HCT116 (cell line): ENCODE results near the gene SOBP. TPM values are rescaled to one million over a fixed set of nuclear protein-coding genes. Genes with fewer than 3 reads are reported as not detected.

Experiments used
- ATAC-seq: fragments of 200-7000 bp; cut with Tn5 transposase; 2 replicates; pipeline ENCODE4 v1.9.1; 2020; ENCODE audit warnings: mild to moderate bottlenecking, moderate library complexity
- BruUV-seq: library from RNA; stranded (reverse); fragments of 400-500 nt; replicated peaks from 2 replicates; lab custom pipeline; 2021; lab: Mats Ljungman, UMichigan
- CTCF ChIA-PET: fragments of 300-600 bp; sonication (Branson Sonifier 250); formaldehyde crosslinking; loops from one replicate; lab custom pipeline; 2021; ENCODE audit warnings: antibody characterized with exemption; lab: Charles Lee
- POLR2A ChIA-PET: fragments of 300-600, 350-600 bp; sonication (Branson Sonifier 250); formaldehyde crosslinking; loops from one replicate; lab custom pipeline; 2021; ENCODE audit warnings: antibody characterized with exemption; lab: Charles Lee
- RAD21 ChIA-PET, 2 experiments: fragments of 300-600 bp; sonication (Branson Sonifier 250); formaldehyde crosslinking; loops; one replicate each; lab custom pipeline; 2023; ENCODE audit warnings: low total read pairs in 2 of 2; ENCODE audit not compliant: uncharacterized antibody in 2 of 2, unreplicated experiment in 2 of 2, low non-redundant PET in 1 of 2; lab: Charles Lee
- DNase-seq: peaks from one replicate; pipeline ENCODE4 v3.0.0-alpha.2; 2010; ENCODE audit warnings: low read depth, low spot score
- H2AFZ ChIP-seq: fragments of 200-600 bp; shearing (Covaris generic), sonication (generic); 2 replicates; pipeline ENCODE4 v1.6.1; 2017; ENCODE audit warnings: low read depth, mixed run types, mixed read lengths, antibody characterized with exemption, low read length; ENCODE audit not compliant: poor library complexity, severe bottlenecking
- H3K27ac ChIP-seq: 2 replicates; pipeline ENCODE4 v1.5.1; 2012; ENCODE audit warnings: low read depth, low read length
- H3K27me3 ChIP-seq: fragments of 200-600 bp; sonication (generic); 2 replicates; pipeline ENCODE4 v1.6.1; 2016; ENCODE audit warnings: mixed run types, low read length, mixed read lengths; ENCODE audit not compliant: insufficient read depth
- H3K36me3 ChIP-seq, 2 experiments: fragments of 200-500 bp in 1 of 2; fragments of 200-600 bp in 1 of 2; sonication (Bioruptor generic) in 1 of 2; sonication (generic) in 1 of 2; 2 replicates each; pipeline versions ENCODE4 v1.5.1 to v1.6.1; 2014 to 2016; ENCODE audit warnings: low read length in 2 of 2, inconsistent platforms in 1 of 2, mixed read lengths in 1 of 2, mixed run types in 1 of 2; ENCODE audit not compliant: insufficient read depth in 2 of 2, control insufficient read depth in 1 of 2
- H3K4me1 ChIP-seq, 2 experiments: fragments of 200-600 bp in 1 of 2; sonication (generic) in 1 of 2; 2 replicates each; pipeline versions ENCODE4 v1.5.1 to v1.6.1; 2012 to 2017; ENCODE audit warnings: low read length in 2 of 2, inconsistent platforms in 1 of 2, mild to moderate bottlenecking in 1 of 2, mixed read lengths in 1 of 2, mixed run types in 1 of 2, moderate library complexity in 1 of 2; ENCODE audit not compliant: insufficient read depth in 2 of 2, control insufficient read depth in 1 of 2
- H3K4me2 ChIP-seq: fragments of 200-600 bp; sonication (generic); 2 replicates; pipeline ENCODE4 v1.6.1; 2017; ENCODE audit warnings: mixed run types, low read length, mixed read lengths
- H3K4me3 ChIP-seq, 2 experiments: fragments of 200-600 bp in 1 of 2; sonication (generic) in 1 of 2; replicated peaks in 1 of 2; 2 replicates each; pipeline ENCODE4 v1.5.1; 2011 to 2016; ENCODE audit warnings: low read length in 2 of 2, control low read depth in 1 of 2, low read depth in 1 of 2, mild to moderate bottlenecking in 1 of 2, mixed read lengths in 1 of 2, mixed run types in 1 of 2
- H3K79me2 ChIP-seq: fragments of 200-600 bp; sonication (generic); 2 replicates; pipeline ENCODE4 v1.6.1; 2017; ENCODE audit warnings: mild to moderate bottlenecking, mixed run types, low read length, moderate library complexity, mixed read lengths; ENCODE audit not compliant: insufficient read depth
- H3K9ac ChIP-seq: fragments of 200-600 bp; sonication (generic); 2 replicates; pipeline ENCODE4 v1.6.1; 2016; ENCODE audit warnings: low read length, mixed read lengths
- H3K9me2 ChIP-seq: fragments of 200-600 bp; sonication (generic), shearing (Covaris generic); 2 replicates; pipeline ENCODE4 v1.6.1; 2017; ENCODE audit warnings: mixed run types, mild to moderate bottlenecking, moderate library complexity; ENCODE audit not compliant: insufficient read depth
- H3K9me3 ChIP-seq, 2 experiments: fragments of 200-500 bp in 1 of 2; fragments of 200-600 bp in 1 of 2; sonication (Bioruptor generic) in 1 of 2; sonication (generic) in 1 of 2; 2 replicates each; pipeline ENCODE4 v1.6.1; 2014 to 2017; ENCODE audit warnings: low read length in 2 of 2, mixed read lengths in 2 of 2, inconsistent platforms in 1 of 2, low read depth in 1 of 2, mild to moderate bottlenecking in 1 of 2, mixed run types in 1 of 2, moderate library complexity in 1 of 2; ENCODE audit not compliant: control insufficient read depth in 1 of 2, insufficient read depth in 1 of 2
- H4K20me1 ChIP-seq: fragments of 200-600 bp; sonication (generic), shearing (Covaris generic); 2 replicates; pipeline ENCODE4 v1.6.1; 2017; ENCODE audit warnings: mixed run types, mild to moderate bottlenecking, moderate library complexity; ENCODE audit not compliant: insufficient read depth
- ATF3 ChIP-seq: IDR thresholded peaks from 2 replicates; pipeline ENCODE4 v1.6.1; 2012
- CBX3 ChIP-seq: IDR thresholded peaks from 2 replicates; pipeline ENCODE4 v1.6.1; 2012; ENCODE audit warnings: low read depth
- CEBPB ChIP-seq: IDR thresholded peaks from 2 replicates; pipeline ENCODE4 v1.6.1; 2012; ENCODE audit warnings: low read depth
- EGR1 ChIP-seq: IDR thresholded peaks from 2 replicates; pipeline ENCODE4 v1.6.1; 2012; ENCODE audit warnings: low read depth
- EZH2phosphoT487 ChIP-seq: fragments of 200-600 bp; IDR thresholded peaks from 2 replicates; pipeline ENCODE4 v1.6.1; 2018; ENCODE audit warnings: antibody characterized with exemption, borderline replicate concordance
- POLR2A ChIP-seq: IDR thresholded peaks from 2 replicates; pipeline ENCODE4 v1.7.0; 2011; ENCODE audit warnings: borderline replicate concordance; ENCODE audit not compliant: insufficient read depth, insufficient read length; ENCODE audit errors: extremely low read depth
- RAD21 ChIP-seq: IDR thresholded peaks from 2 replicates; pipeline ENCODE4 v1.6.1; 2012; ENCODE audit warnings: low read depth, mild to moderate bottlenecking
- SIN3A ChIP-seq: IDR thresholded peaks from 2 replicates; pipeline ENCODE4 v1.6.1; 2012; ENCODE audit warnings: low read depth
- SRF ChIP-seq: IDR thresholded peaks from 2 replicates; pipeline ENCODE4 v1.6.1; 2012; ENCODE audit warnings: low read depth
- TCF7L2 ChIP-seq: IDR thresholded peaks from 2 replicates; pipeline ENCODE4 v1.7.0; 2011; ENCODE audit warnings: borderline replicate concordance, inconsistent platforms; ENCODE audit not compliant: insufficient read depth, insufficient read length; ENCODE audit errors: extremely low read depth
- YY1 ChIP-seq: IDR thresholded peaks from 2 replicates; pipeline ENCODE4 v1.6.1; 2011; ENCODE audit warnings: low read length, low read depth, moderate library complexity, mild to moderate bottlenecking; ENCODE audit not compliant: insufficient replicate concordance; ENCODE audit errors: extremely low read depth
- ZFX ChIP-seq: fragments of 450-650 bp; IDR thresholded peaks from 2 replicates; pipeline ENCODE4 v1.6.1; 2017
- ZNF274 ChIP-seq: fragments of 200-500 bp; sonication (Bioruptor generic); IDR thresholded peaks from 2 replicates; pipeline ENCODE4 v1.6.1; 2014; ENCODE audit warnings: mild to moderate bottlenecking, low read depth, low read length, inconsistent platforms
- intact Hi-C: fragments of 100-400 bp; cut with micrococcal nuclease; formaldehyde crosslinking; loops from 2 replicates; pipeline ENCODE4 v1.10.0; 2022
- total RNA-seq: library from RNA; stranded (reverse); gene quantifications from one replicate; pipeline ENCODE4 v1.2.1, GENCODE V29; 2021; ENCODE audit not compliant: unreplicated experiment
- TF ChIP-seq, protein P1 (sequence below): IDR thresholded peaks from 2 replicates; pipeline ENCODE4 v1.6.1; 2011; ENCODE audit warnings: mild to moderate bottlenecking, low read length, moderate library complexity; ENCODE audit not compliant: insufficient replicate concordance; ENCODE audit errors: extremely low read depth
- TF ChIP-seq, protein P2 (sequence below): IDR thresholded peaks from 2 replicates; pipeline ENCODE4 v1.6.1; 2012

SOBP gene
- total RNA-seq, 1 experiment from 2014 or later: 2.6 TPM

DNA sequence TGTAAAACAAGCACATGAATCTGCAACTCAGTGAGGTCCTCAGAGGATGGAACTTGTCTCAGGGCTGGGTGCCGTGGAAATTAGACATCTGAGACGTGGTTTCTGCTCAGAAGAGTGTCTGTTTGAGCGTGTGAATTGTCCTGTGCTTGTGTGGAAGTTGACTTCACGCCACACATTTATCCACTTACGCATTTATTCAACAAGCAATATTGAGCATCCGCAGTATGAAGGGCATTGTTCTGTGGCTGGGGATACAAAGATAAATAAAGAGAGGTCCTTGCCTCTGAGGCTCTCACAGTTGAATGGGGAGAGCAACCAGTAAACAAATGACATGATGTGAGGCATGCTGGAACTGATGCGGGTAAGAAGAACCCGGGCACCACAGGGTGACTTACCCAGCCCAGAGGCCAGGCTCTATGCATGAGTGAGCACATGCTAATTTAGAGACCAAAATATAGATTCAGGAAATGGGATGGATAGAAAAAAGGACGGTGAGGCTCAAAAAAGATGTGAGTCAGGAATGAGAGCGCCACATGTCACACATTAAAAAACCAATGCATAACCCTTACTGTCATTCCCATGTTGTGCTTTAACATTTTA is 60.4 kb downstream of the SOBP start:
- RAD21 ChIA-PET: no interaction called here
- no TSS peak for BruUV-seq

GRCh38 chr6:107550906-107551305 is 61.0 kb downstream of the SOBP start:
- intact Hi-C loops: no loop called here
- no peaks in the 10 kb centered on the region for H3K27me3 ChIP-seq
- no peaks in the 10 kb centered on the region for H3K79me2 ChIP-seq
- H3K27ac ChIP-seq: no peak overlapping the region
- no peak overlapping the region for H3K9ac ChIP-seq
- no peak overlapping the region for H3K4me2 ChIP-seq
- no peak for DNase-seq
- no peaks in the 10 kb centered on the region for H3K36me3 ChIP-seq
- CTCF ChIA-PET: no interaction called here
- RAD21 ChIA-PET: no interaction called here
- BruUV-seq: no TSS peak
- no peaks in the 10 kb centered on the region for H3K9me3 ChIP-seq
- no peaks in the 10 kb centered on the region; the same call in 1 of the 2 replicates for H3K9me2 ChIP-seq
- no peak overlapping the region for H3K4me3 ChIP-seq
- no peaks in the 10 kb centered on the region for H3K4me1 ChIP-seq
- H4K20me1 ChIP-seq: no peaks in the 10 kb centered on the region
- TF ChIP-seq ZFX (no peak), EGR1 (no peak), CBX3 (no peak), ZNF274 (no peak), RAD21 (no peak), SRF (no peak), POLR2A (no peak), YY1 (no peak), EZH2phosphoT487 (no peak), CEBPB (no peak), TCF7L2 (no peak), ATF3 (no peak)
- TF ChIP-seq, protein P1, sequence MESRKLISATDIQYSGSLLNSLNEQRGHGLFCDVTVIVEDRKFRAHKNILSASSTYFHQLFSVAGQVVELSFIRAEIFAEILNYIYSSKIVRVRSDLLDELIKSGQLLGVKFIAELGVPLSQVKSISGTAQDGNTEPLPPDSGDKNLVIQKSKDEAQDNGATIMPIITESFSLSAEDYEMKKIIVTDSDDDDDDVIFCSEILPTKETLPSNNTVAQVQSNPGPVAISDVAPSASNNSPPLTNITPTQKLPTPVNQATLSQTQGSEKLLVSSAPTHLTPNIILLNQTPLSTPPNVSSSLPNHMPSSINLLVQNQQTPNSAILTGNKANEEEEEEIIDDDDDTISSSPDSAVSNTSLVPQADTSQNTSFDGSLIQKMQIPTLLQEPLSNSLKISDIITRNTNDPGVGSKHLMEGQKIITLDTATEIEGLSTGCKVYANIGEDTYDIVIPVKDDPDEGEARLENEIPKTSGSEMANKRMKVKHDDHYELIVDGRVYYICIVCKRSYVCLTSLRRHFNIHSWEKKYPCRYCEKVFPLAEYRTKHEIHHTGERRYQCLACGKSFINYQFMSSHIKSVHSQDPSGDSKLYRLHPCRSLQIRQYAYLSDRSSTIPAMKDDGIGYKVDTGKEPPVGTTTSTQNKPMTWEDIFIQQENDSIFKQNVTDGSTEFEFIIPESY: no peak
- TF ChIP-seq, protein P2, sequence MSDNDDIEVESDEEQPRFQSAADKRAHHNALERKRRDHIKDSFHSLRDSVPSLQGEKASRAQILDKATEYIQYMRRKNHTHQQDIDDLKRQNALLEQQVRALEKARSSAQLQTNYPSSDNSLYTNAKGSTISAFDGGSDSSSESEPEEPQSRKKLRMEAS: no peak
- TF ChIP-seq, all 23 proteins: peak for 0
- no peak overlapping the region for H2AFZ ChIP-seq
- ATAC-seq: no peak
- POLR2A ChIA-PET: no interaction called here

More for the DNA sequence above, 60.4 kb downstream of the SOBP start:
- no peak overlapping the region for H2AFZ ChIP-seq
- no peaks in the 10 kb centered on the region for H3K4me1 ChIP-seq
- H3K4me2 ChIP-seq: no peak overlapping the region
- ATAC-seq (no peak), DNase-seq (no peak)
- H3K79me2 ChIP-seq: no peaks in the 10 kb centered on the region
- H3K9ac ChIP-seq: no peak overlapping the region
- H3K27me3 ChIP-seq: no peaks in the 10 kb centered on the region
- no peaks in the 10 kb centered on the region; the same call in 1 of the 2 replicates for H3K9me2 ChIP-seq
- POLR2A ChIA-PET: no interaction called here
- no peak for TF ChIP-seq SIN3A
- CTCF ChIA-PET: no interaction called here
- no peaks in the 10 kb centered on the region for H4K20me1 ChIP-seq
- intact Hi-C loops: no loop called here
- H3K27ac ChIP-seq: no peak overlapping the region
- H3K36me3 ChIP-seq: no peaks in the 10 kb centered on the region
- H3K9me3 ChIP-seq: no peaks in the 10 kb centered on the region
- no peak overlapping the region for H3K4me3 ChIP-seq
